ENCODE results near the gene IREB2.

DNA sequence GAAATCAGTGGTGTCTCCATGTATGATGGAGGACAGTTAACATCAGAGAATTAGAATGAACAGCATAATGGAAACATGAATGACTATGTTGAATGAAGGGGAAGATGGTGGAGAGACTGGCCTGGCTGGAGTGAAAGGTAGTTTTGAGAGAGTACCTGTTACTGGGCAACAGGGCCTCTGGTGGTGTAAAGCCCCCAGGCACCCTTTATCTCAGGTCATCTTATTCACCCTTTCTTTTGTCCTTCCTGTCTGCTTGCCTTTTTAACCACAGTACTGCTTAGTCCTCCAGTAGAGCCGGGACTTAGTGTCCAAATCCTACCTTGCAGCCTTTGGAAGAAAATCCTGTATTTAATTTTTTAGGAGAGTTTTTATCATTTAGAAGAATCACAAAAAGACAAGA lies 6.2 kb downstream of the IREB2 start:
- TF ChIP-seq TAF1 (IDR thresholded peaks at IDR 0.05; ENCODE audit: borderline replicate concordance, insufficient read depth, low read length): no peak
- TF ChIP-seq, protein P1, sequence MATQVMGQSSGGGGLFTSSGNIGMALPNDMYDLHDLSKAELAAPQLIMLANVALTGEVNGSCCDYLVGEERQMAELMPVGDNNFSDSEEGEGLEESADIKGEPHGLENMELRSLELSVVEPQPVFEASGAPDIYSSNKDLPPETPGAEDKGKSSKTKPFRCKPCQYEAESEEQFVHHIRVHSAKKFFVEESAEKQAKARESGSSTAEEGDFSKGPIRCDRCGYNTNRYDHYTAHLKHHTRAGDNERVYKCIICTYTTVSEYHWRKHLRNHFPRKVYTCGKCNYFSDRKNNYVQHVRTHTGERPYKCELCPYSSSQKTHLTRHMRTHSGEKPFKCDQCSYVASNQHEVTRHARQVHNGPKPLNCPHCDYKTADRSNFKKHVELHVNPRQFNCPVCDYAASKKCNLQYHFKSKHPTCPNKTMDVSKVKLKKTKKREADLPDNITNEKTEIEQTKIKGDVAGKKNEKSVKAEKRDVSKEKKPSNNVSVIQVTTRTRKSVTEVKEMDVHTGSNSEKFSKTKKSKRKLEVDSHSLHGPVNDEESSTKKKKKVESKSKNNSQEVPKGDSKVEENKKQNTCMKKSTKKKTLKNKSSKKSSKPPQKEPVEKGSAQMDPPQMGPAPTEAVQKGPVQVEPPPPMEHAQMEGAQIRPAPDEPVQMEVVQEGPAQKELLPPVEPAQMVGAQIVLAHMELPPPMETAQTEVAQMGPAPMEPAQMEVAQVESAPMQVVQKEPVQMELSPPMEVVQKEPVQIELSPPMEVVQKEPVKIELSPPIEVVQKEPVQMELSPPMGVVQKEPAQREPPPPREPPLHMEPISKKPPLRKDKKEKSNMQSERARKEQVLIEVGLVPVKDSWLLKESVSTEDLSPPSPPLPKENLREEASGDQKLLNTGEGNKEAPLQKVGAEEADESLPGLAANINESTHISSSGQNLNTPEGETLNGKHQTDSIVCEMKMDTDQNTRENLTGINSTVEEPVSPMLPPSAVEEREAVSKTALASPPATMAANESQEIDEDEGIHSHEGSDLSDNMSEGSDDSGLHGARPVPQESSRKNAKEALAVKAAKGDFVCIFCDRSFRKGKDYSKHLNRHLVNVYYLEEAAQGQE (IDR thresholded peaks at IDR 0.05; ENCODE audit: insufficient read depth in 1 of 2, low read depth in 2 of 2, low read length in 2 of 2): no peak
